Duodenal mucosa (tissue), 2 donors: Measurements from ENCODE around the gene UBE4B.

Experiments used
- H3K27ac ChIP-seq: one replicate; pipeline ENCODE4 v1.7.0; 2013; ENCODE audit warnings: low read depth, low read length
- H3K27me3 ChIP-seq, 2 donors: one replicate each; pipeline ENCODE4 v1.7.0; 2013; ENCODE audit warnings: low read length in 2 of 2, control low read depth in 1 of 2; ENCODE audit not compliant: insufficient read depth in 2 of 2, control insufficient read depth in 1 of 2
- H3K36me3 ChIP-seq, 2 donors: one replicate each; pipeline ENCODE4 v1.7.0; 2013; ENCODE audit warnings: low read length in 2 of 2, control low read depth in 1 of 2; ENCODE audit not compliant: insufficient read depth in 2 of 2, control insufficient read depth in 1 of 2
- H3K4me1 ChIP-seq, 2 donors: one replicate each; pipeline ENCODE4 v1.7.0; 2013; ENCODE audit warnings: low read length in 2 of 2, control low read depth in 1 of 2; ENCODE audit not compliant: insufficient read depth in 2 of 2, control insufficient read depth in 1 of 2
- H3K4me3 ChIP-seq, 2 donors: one replicate each; pipeline ENCODE4 v1.7.0; 2013; ENCODE audit warnings: low read length in 2 of 2, low read depth in 1 of 2
- H3K9ac ChIP-seq, 2 donors: one replicate each; pipeline ENCODE4 v1.7.0; 2013; ENCODE audit warnings: low read length in 2 of 2, low read depth in 1 of 2
- H3K9me3 ChIP-seq, 2 donors: one replicate each; pipeline ENCODE4 v1.7.0; 2013; ENCODE audit warnings: low read length in 2 of 2, control low read depth in 1 of 2; ENCODE audit not compliant: control insufficient read depth in 1 of 2

UBE4B gene

GRCh38 chr1:10132316-10132715, 99.6 kb downstream of the UBE4B start:
- Histone ChIP-seq H3K9ac (no peak overlapping the region), H3K27me3 (no peaks in the 10 kb centered on the region), H3K36me3 (peaks cover 18 to 71% of the 10 kb centered on the region in 2 donors), H3K4me3 (no peak overlapping the region), H3K27ac (no peak overlapping the region), H3K4me1 (no peaks in the 10 kb centered on the region), H3K9me3 (no peaks in the 10 kb centered on the region)

- H3K4me1 ChIP-seq = no peaks in the 10 kb centered on the region
Measured at GRCh38 chr1:10132852-10133251, 100.1 kb downstream of the UBE4B start.

GRCh38 chr1:10140981-10141380, 108.2 kb downstream of the UBE4B start:
- H3K9ac ChIP-seq = no peak overlapping the region
- H3K27me3 ChIP-seq = no peaks in the 10 kb centered on the region
- no peak overlapping the region for H3K4me3 ChIP-seq
- no peak overlapping the region for H3K27ac ChIP-seq
- H3K9me3 ChIP-seq = no peaks in the 10 kb centered on the region
- peaks cover 10 to 51% of the 10 kb centered on the region in 2 donors for H3K36me3 ChIP-seq
- no peaks in the 10 kb centered on the region for H3K4me1 ChIP-seq

More at GRCh38 chr1:10132852-10133251, 100.1 kb downstream of the UBE4B start:
- H3K9me3 ChIP-seq = no peaks in the 10 kb centered on the region
- no peak overlapping the region for H3K9ac ChIP-seq
- no peak overlapping the region for H3K27ac ChIP-seq
- no peak overlapping the region for H3K4me3 ChIP-seq
- H3K27me3 ChIP-seq = no peaks in the 10 kb centered on the region
- peaks cover 18 to 73% of the 10 kb centered on the region in 2 donors for H3K36me3 ChIP-seq

- Histone ChIP-seq H3K9me3 (no peaks in the 10 kb centered on the region), H3K4me1 (no peaks in the 10 kb centered on the region), H3K27me3 (no peaks in the 10 kb centered on the region), H3K4me3 (no peak overlapping the region), H3K36me3 (peaks cover 8 to 41% of the 10 kb centered on the region in 2 donors), H3K27ac (no peak overlapping the region), H3K9ac (no peak overlapping the region)
Measured at GRCh38 chr1:10143961-10144485, 111.3 kb downstream of the UBE4B start.

GRCh38 chr1:10146391-10146790, 113.6 kb downstream of the UBE4B start:
- H3K9ac ChIP-seq = no peak overlapping the region
- H3K4me1 ChIP-seq = peaks cover 0 to 1% of the 10 kb centered on the region in 2 donors
- H3K27ac ChIP-seq = no peak overlapping the region
- no peaks in the 10 kb centered on the region for H3K27me3 ChIP-seq
- peaks cover under 1 to 53% of the 10 kb centered on the region in 2 donors for H3K36me3 ChIP-seq
- H3K9me3 ChIP-seq = no peaks in the 10 kb centered on the region
- H3K4me3 ChIP-seq = no peak overlapping the region

- Histone ChIP-seq H3K4me3 (no peak overlapping the region), H3K9me3 (no peaks in the 10 kb centered on the region), H3K4me1 (peaks cover 4 to 7% of the 10 kb centered on the region in 2 donors), H3K9ac (no peak overlapping the region), H3K27ac (no peak overlapping the region), H3K27me3 (no peaks in the 10 kb centered on the region), H3K36me3 (peaks cover 3 to 37% of the 10 kb centered on the region in 2 donors)
Measured at GRCh38 chr1:10149231-10149630, 116.5 kb downstream of the UBE4B start.

GRCh38 chr1:10152709-10153284, 120.0 kb downstream of the UBE4B start:
- Histone ChIP-seq H3K36me3 (peaks cover 3 to 23% of the 10 kb centered on the region in 2 donors), H3K9me3 (no peaks in the 10 kb centered on the region), H3K27ac (no peak overlapping the region), H3K27me3 (no peaks in the 10 kb centered on the region), H3K9ac (no peak overlapping the region), H3K4me1 (peaks cover 4 to 7% of the 10 kb centered on the region in 2 donors), H3K4me3 (no peak overlapping the region)

GRCh38 chr1:10155087-10155712, 122.4 kb downstream of the UBE4B start:
- Histone ChIP-seq H3K27me3 (no peaks in the 10 kb centered on the region), H3K4me3 (no peak overlapping the region), H3K36me3 (peaks cover 3 to 17% of the 10 kb centered on the region in 2 donors), H3K9me3 (no peaks in the 10 kb centered on the region), H3K4me1 (peaks cover 10 to 13% of the 10 kb centered on the region in 2 donors), H3K9ac (no peak overlapping the region), H3K27ac (no peak overlapping the region)

- Histone ChIP-seq H3K9ac (peak overlapping the region in 1 of 2 donors; percentile 32), H3K27ac (no peak overlapping the region), H3K9me3 (no peaks in the 10 kb centered on the region), H3K4me3 (peak overlapping the region in 1 of 2 donors; percentile 35), H3K27me3 (no peaks in the 10 kb centered on the region), H3K36me3 (peaks cover 7 to 32% of the 10 kb centered on the region in 2 donors), H3K4me1 (peaks cover 12 to 16% of the 10 kb centered on the region in 2 donors)
Measured at GRCh38 chr1:10160173-10160572, 127.4 kb downstream of the UBE4B start.

- Histone ChIP-seq H3K4me1 (peaks cover 12 to 16% of the 10 kb centered on the region in 2 donors), H3K9me3 (no peaks in the 10 kb centered on the region), H3K4me3 (no peak overlapping the region), H3K27ac (no peak overlapping the region), H3K27me3 (no peaks in the 10 kb centered on the region), H3K9ac (no peak overlapping the region), H3K36me3 (peaks cover 15 to 40% of the 10 kb centered on the region in 2 donors)
Measured at GRCh38 chr1:10160907-10161490, 128.2 kb downstream of the UBE4B start.
